HT-29 (cell line): Measurements from ENCODE around the gene KREMEN1. TPM values are rescaled to one million over a fixed set of nuclear protein-coding genes. Genes with fewer than 3 reads are reported as not detected.

Experiments
- DNase-seq: peaks from one replicate; pipeline ENCODE4 v3.0.0-alpha.2; 2015; ENCODE audit warnings: low spot score
- total RNA-seq: library from RNA; depleted of rRNA; stranded (reverse); fragments of >200 nt; shearing (Covaris generic); gene quantifications from 2 replicates; pipeline ENCODE4 v1.2.3, GENCODE V29; 2014

The KREMEN1 gene
- total RNA-seq, 1 experiment from 2014 or later: 6.8 TPM

- no peak for DNase-seq
These were observed 132.9 kb downstream of the KREMEN1 start, which contains the start of gene EMID1 for GRCh38 chr22:29205594-29206371. EMID1 (plus strand) TSS chr22:29205896; CDS start chr22:29206039, 143 bp downstream.

DNA sequence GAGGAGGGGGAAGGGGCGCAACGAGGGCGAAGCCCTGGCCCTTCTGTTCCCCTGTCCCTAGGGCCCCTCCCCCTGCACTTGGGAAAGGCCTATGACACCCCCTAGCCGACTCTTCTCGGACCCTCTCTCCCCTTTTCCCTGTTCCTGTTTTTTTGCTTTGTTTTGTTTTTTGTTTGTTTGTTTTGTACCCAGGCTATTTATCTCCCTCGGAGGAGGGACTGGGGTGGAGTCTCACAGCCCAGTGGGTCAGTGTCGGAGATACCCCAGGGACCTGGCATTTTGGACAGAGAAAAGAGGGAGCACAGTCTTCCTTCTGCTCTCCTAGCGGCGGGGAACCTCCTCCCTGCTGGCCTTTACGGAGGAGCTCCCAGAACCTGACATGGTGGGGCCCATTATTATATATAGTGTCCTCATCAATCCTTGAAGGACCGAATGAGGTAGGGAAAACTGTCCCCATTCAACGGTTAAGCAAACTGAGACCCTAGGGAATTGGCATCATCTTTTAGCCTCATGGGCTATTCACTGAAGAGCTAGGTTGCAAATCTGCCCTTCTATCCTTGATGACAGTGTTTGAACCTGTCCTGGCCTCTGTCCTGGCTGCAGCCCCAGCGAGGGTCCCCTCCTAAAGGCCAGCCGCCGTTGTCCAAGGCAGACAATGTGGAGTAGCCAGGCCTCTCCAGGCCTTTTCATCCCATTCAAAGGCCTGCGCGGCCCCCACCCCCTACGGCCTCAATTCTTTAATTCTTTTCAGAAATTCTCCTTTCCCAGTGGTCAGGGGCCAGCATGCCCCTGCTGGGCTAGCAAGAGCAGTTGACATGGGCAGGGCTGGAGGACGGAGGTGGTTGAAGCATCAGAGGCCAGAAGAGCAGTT is 133.8 kb downstream of the KREMEN1 start:
- DNase-seq: no peak

- DNase-seq: no peak
These were observed 134.4 kb downstream of the KREMEN1 start for GRCh38 chr22:29207243-29207550.

- DNase-seq: no peak
These were observed 135.0 kb downstream of the KREMEN1 start for GRCh38 chr22:29207562-29208501.

DNA sequence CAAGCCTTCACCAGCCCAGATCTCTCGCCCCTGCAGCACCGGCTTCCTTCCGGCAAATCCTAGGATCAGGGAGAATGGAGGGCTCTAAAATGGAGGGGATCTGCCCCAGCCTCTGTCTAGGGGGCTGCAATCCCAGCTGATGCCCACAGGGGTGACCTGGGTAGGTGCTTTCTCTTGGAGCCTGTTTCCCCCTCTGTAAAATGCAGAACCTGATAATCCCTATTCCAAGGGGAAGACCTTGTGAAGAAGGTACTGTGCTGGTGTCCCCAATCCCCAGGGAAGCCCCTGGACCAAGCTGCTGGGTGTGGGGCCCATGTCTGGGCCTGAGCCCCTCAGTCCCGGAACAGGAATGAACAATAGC is 135.6 kb downstream of the KREMEN1 start:
- no peak for DNase-seq

DNA sequence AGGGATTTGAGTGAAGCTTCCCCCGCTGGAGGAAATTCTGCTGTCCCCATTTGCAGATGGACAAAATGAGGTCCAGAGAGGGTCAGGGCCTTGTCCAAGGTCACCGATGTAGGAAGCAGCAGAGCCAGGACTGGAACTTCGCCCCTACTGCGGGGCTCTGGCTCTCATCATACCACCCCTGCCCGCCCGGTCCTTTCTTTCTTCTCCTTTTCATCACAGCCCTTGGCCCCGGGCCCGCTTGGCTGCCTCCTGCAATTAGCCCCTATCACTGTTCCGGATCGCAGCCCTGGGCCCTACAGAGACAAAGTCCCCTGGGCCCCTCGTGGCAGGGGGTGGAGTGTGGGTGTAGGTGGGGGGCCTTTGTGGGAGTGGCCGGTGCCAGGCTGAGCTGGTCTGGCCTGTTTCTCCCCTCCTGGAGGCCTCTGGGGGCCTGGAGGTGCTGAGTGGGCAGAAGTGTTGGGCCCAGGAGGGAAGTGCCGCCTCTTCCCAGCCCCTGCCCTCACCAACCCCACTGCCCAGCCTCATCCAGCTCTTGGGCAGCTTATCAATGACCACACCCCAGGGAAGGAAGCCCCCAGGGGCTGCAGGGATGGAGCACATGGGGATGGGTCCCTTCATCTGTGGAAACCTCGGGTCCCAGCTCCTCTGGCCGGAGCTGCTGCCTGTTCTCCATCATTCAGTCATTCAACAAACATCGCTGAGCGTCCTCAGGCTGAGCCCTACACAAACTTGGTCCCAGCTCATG is 136.2 kb downstream of the KREMEN1 start:
- DNase-seq: no peak

GRCh38 chr22:29209624-29209929 is 136.7 kb downstream of the KREMEN1 start:
- no peak for DNase-seq

- DNase-seq: no peak
These were observed 138.2 kb downstream of the KREMEN1 start for GRCh38 chr22:29211066-29211465.

DNA sequence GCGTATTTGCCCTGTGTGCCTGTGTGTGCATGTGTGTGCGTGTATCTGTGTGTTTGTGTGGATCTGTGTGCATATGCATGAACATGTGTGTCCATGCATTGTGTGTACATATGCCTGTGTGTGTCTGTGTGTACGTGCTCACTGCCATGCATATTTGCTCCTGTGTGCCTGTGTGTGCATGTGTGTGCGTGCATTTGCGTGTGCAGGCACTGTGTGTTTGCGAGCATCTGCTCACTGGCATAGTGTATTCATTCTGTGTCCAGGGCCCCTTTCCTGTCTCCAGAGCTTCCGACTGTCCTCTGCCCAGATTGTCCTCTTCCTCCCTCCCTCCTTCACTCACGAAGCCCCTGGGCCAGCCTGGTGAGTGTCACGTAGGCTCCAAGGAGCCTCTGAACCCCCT is 138.6 kb downstream of the KREMEN1 start:
- DNase-seq: no peak

DNA sequence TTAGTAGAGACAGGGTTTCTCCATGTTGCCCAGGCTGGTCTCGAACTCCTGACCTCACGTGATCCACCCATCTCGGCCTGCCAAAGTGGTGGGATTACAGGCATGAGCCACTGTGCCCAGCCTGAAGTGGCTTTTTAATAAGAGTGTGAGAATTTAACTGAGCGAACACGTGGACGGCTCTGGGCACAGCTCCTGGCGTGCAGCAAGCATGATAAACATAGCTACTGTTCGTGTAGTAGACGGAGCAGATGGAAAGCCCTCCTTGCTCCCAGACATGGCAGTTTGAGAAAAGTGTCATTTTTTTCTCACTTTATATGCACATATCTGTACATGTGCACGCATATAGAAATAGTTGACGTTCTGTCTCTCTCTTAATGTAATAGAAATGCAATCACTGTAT is 139.9 kb downstream of the KREMEN1 start:
- DNase-seq: no peak

- no peak for DNase-seq
These were observed 140.7 kb downstream of the KREMEN1 start for GRCh38 chr22:29213493-29213892.

DNA sequence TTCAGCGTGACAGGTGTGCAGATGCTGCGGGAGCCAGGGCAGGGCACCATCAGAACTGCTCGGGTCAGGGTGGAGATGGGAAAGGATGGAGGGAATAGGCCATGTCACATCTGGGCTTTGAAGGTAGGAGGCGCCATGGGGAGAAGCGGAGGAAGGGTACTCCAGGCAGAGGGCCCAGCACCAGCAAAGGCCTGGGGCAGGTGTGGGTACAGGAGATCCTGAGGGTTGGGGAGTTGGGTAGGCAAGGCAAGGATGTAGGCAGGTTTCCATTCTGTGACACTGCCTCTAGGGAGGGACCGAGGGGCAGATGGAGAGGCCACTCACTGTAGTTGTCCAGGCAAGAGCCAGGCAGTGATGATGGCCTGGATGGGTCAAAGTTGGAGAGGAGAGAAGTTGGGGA is 141.4 kb downstream of the KREMEN1 start:
- no peak for DNase-seq

- no peak for DNase-seq
These were observed 142.4 kb downstream of the KREMEN1 start for GRCh38 chr22:29215012-29215860.

GRCh38 chr22:29216011-29216872 is 143.4 kb downstream of the KREMEN1 start:
- DNase-seq: no peak

GRCh38 chr22:29216873-29217666 is 144.2 kb downstream of the KREMEN1 start:
- DNase-seq: no peak
